HG02571 (cell line): ENCODE measurements around the gene AMMECR1.
"Not testable (repeated sequence)": the region's sequence is repeated elsewhere in the genome, so short reads cannot be mapped to it uniquely, and the experiment has no call there.

Experiments used
- ATAC-seq: cut with Tn5 transposase; IDR thresholded peaks from one replicate; pipeline ENCODE4 v1.9.1; 2021; ENCODE audit warnings: mild to moderate bottlenecking, moderate library complexity; ENCODE audit not compliant: unreplicated experiment

AMMECR1 gene

GRCh38 chrX:110173192-110174175 is 144.4 kb downstream of the AMMECR1 start:
- no peak for ATAC-seq

GRCh38 chrX:110172215-110172614 is 145.7 kb downstream of the AMMECR1 start:
- ATAC-seq = peak; percentile 92

- ATAC-seq = no peak
These were observed 146.4 kb downstream of the AMMECR1 start for GRCh38 chrX:110171442-110171841.

- ATAC-seq = no peak
These were observed 147.9 kb downstream of the AMMECR1 start for GRCh38 chrX:110170029-110170428.

- ATAC-seq = no peak
These were observed 149.3 kb downstream of the AMMECR1 start for GRCh38 chrX:110168585-110168984.

GRCh38 chrX:110167952-110168451 is 149.9 kb downstream of the AMMECR1 start:
- ATAC-seq = no peak

- ATAC-seq = no peak
These were observed 154.4 kb downstream of the AMMECR1 start for GRCh38 chrX:110163488-110163887.

GRCh38 chrX:110162867-110163266 is 155.0 kb downstream of the AMMECR1 start:
- no peak for ATAC-seq

GRCh38 chrX:110162131-110162530 is 155.8 kb downstream of the AMMECR1 start:
- no peak for ATAC-seq

GRCh38 chrX:110161361-110161686 is 156.6 kb downstream of the AMMECR1 start:
- no peak for ATAC-seq

GRCh38 chrX:110159865-110160264 is 158.0 kb downstream of the AMMECR1 start:
- ATAC-seq = no peak

- no peak for ATAC-seq
These were observed 158.7 kb downstream of the AMMECR1 start for GRCh38 chrX:110159235-110159634.

- no peak for ATAC-seq
These were observed 160.4 kb downstream of the AMMECR1 start for GRCh38 chrX:110157444-110157843.

- no peak for ATAC-seq
These were observed 161.6 kb downstream of the AMMECR1 start for GRCh38 chrX:110156167-110156754.

GRCh38 chrX:110155759-110156158 is 162.1 kb downstream of the AMMECR1 start:
- no peak for ATAC-seq

- ATAC-seq = not testable (repeated sequence)
These were observed 163.6 kb downstream of the AMMECR1 start for GRCh38 chrX:110154328-110154727.

- ATAC-seq = no peak
These were observed 164.0 kb downstream of the AMMECR1 start for GRCh38 chrX:110153896-110154295.

- no peak for ATAC-seq
These were observed 164.6 kb downstream of the AMMECR1 start for GRCh38 chrX:110153244-110153643.

- ATAC-seq = peak; percentile 66
These were observed 171.4 kb downstream of the AMMECR1 start for GRCh38 chrX:110146521-110146920.

GRCh38 chrX:110145854-110146253 is 172.0 kb downstream of the AMMECR1 start:
- ATAC-seq = peak; percentile 56

- no peak for ATAC-seq
These were observed 172.6 kb downstream of the AMMECR1 start for GRCh38 chrX:110145311-110145710.
